A673 (cell line): ENCODE data around the gene CCDC92.
"Not testable (repeated sequence)": the region's sequence is repeated elsewhere in the genome, so short reads cannot be mapped to it uniquely, and the experiment has no call there.

Experiments
- CTCF ChIP-seq: fragments of 300-800, 200-600 bp; sonication (generic); conservative IDR thresholded peaks from 2 replicates; pipeline ENCODE4 v1.5.1; 2017; ENCODE audit warnings: low read depth, mild to moderate bottlenecking, antibody characterized with exemption, low read length, moderate library complexity, mixed read lengths
- EZH2 ChIP-seq: fragments of 200-600 bp; sonication (generic); IDR thresholded peaks from 2 replicates; pipeline ENCODE4 v1.6.1; 2017; ENCODE audit warnings: borderline replicate concordance, low read depth, mild to moderate bottlenecking, mixed read lengths, antibody characterized with exemption, low read length; ENCODE audit not compliant: poor library complexity, severe bottlenecking

- not testable (repeated sequence) for TF ChIP-seq CTCF, EZH2
Measured at GRCh38 chr12:123911672-123912409, 60.8 kb downstream of the CCDC92 start.
